ENCODE measurements around the gene ZSWIM5.

The ZSWIM5 gene

GRCh38 chr1:45008516-45008915 is 197.9 kb downstream of the ZSWIM5 start:
- TF ChIP-seq GATA2 (IDR thresholded peaks at IDR 0.05; ENCODE audit: low read depth, low read length) (no peak), GATA3 (IDR thresholded peaks at IDR 0.05; ENCODE audit: low read depth, low read length) (no peak)

- TF ChIP-seq GATA3 (IDR thresholded peaks at IDR 0.05; ENCODE audit: low read depth, low read length) (no peak), GATA2 (IDR thresholded peaks at IDR 0.05; ENCODE audit: low read depth, low read length) (no peak)
These were observed 198.3 kb downstream of the ZSWIM5 start for GRCh38 chr1:45008076-45008475.

- TF ChIP-seq GATA2 (IDR thresholded peaks at IDR 0.05; ENCODE audit: low read depth, low read length): no peak
- no peak for TF ChIP-seq GATA3 (IDR thresholded peaks at IDR 0.05; ENCODE audit: low read depth, low read length)
These were observed 199.1 kb downstream of the ZSWIM5 start for GRCh38 chr1:45007311-45007710.

GRCh38 chr1:45005761-45006160 is 200.6 kb downstream of the ZSWIM5 start:
- no peak for TF ChIP-seq GATA2 (IDR thresholded peaks at IDR 0.05; ENCODE audit: low read depth, low read length)
- TF ChIP-seq GATA3 (IDR thresholded peaks at IDR 0.05; ENCODE audit: low read depth, low read length): no peak

- TF ChIP-seq GATA3 (IDR thresholded peaks at IDR 0.05; ENCODE audit: low read depth, low read length): no peak
- no peak for TF ChIP-seq GATA2 (IDR thresholded peaks at IDR 0.05; ENCODE audit: low read depth, low read length)
These were observed 202.0 kb downstream of the ZSWIM5 start for GRCh38 chr1:45004281-45004920.

GRCh38 chr1:45003741-45004140 is 202.7 kb downstream of the ZSWIM5 start:
- TF ChIP-seq GATA2 (IDR thresholded peaks at IDR 0.05; ENCODE audit: low read depth, low read length): no peak

- TF ChIP-seq GATA3 (IDR thresholded peaks at IDR 0.05; ENCODE audit: low read depth, low read length): no peak
- TF ChIP-seq GATA2 (IDR thresholded peaks at IDR 0.05; ENCODE audit: low read depth, low read length): no peak
These were observed 203.5 kb downstream of the ZSWIM5 start for GRCh38 chr1:45002650-45003645.

GRCh38 chr1:45001011-45001481 is 205.4 kb downstream of the ZSWIM5 start:
- no peak for TF ChIP-seq GATA3 (IDR thresholded peaks at IDR 0.05; ENCODE audit: low read depth, low read length)
- TF ChIP-seq GATA2 (IDR thresholded peaks at IDR 0.05; ENCODE audit: low read depth, low read length): no peak

GRCh38 chr1:44999232-44999631 is 207.2 kb downstream of the ZSWIM5 start:
- no peak for TF ChIP-seq GATA2 (IDR thresholded peaks at IDR 0.05; ENCODE audit: low read depth, low read length)
- no peak for TF ChIP-seq GATA3 (IDR thresholded peaks at IDR 0.05; ENCODE audit: low read depth, low read length)

- TF ChIP-seq GATA2 (IDR thresholded peaks at IDR 0.05; ENCODE audit: low read depth, low read length): no peak
- no peak for TF ChIP-seq GATA3 (IDR thresholded peaks at IDR 0.05; ENCODE audit: low read depth, low read length)
These were observed 210.8 kb downstream of the ZSWIM5 start for GRCh38 chr1:44995467-44996238.

- TF ChIP-seq GATA3 (IDR thresholded peaks at IDR 0.05; ENCODE audit: low read depth, low read length) (no peak), GATA2 (IDR thresholded peaks at IDR 0.05; ENCODE audit: low read depth, low read length) (no peak)
These were observed 212.0 kb downstream of the ZSWIM5 start for GRCh38 chr1:44994309-44994898.

- TF ChIP-seq GATA2 (IDR thresholded peaks at IDR 0.05; ENCODE audit: low read depth, low read length) (no peak), GATA3 (IDR thresholded peaks at IDR 0.05; ENCODE audit: low read depth, low read length) (no peak)
These were observed 217.8 kb downstream of the ZSWIM5 start for GRCh38 chr1:44988531-44989156.

- TF ChIP-seq GATA2 (IDR thresholded peaks at IDR 0.05; ENCODE audit: low read depth, low read length): no peak
- no peak for TF ChIP-seq GATA3 (IDR thresholded peaks at IDR 0.05; ENCODE audit: low read depth, low read length)
These were observed 220.6 kb downstream of the ZSWIM5 start for GRCh38 chr1:44985747-44986359.

Measured in SH-SY5Y (cell line).